HG02885 (cell line): ENCODE data around the gene FBRSL1.
A peak's percentile ranks its signal among the peaks of the same experiment; 100 is the strongest.
"Not testable (repeated sequence)": the region's sequence is repeated elsewhere in the genome, so short reads cannot be mapped to it uniquely, and the experiment has no call there.

Experiments
- ATAC-seq: cut with Tn5 transposase; IDR thresholded peaks from one replicate; pipeline ENCODE4 v1.9.1; 2021; ENCODE audit warnings: mild to moderate bottlenecking; ENCODE audit not compliant: unreplicated experiment, poor library complexity

Gene FBRSL1

DNA sequence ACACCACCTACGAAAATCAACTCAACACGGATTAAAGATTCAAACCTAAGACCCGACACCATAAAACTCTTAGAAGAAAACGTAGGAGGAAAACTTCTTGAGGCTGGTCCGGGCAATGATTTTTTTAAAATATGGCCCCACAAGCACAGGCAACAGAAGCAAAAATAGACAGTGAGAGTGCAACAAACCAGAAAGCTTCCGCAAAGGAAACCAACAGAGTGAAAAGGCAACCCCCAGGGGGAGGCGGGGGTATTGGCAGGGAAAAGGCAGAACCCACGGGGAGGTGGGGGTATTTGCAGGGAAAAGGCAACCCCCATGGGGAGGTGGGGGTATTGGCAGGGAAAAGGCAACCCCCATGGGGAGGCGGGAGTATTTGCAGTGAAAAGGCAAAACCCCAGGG lies 20.5 kb upstream of the FBRSL1 start:
- peak; percentile 49 for ATAC-seq

DNA sequence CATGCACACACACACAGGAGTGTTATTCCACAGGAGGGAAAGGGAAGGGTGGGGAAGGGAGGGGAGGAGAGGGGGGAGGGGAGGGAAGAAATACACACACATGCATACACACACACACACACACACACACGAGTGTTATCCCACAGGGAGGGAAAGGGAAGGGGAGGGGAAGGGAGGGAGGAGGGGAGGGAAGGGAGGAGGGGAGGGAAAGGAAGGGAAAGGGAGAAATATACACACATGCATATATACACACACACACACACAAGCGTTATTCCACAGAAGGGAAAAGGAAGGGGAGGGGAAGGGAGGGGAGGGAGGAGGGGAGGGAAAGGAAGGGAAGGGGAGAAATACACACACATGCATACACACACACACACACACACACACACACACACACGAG lies 19.6 kb upstream of the FBRSL1 start:
- no peak for ATAC-seq

DNA sequence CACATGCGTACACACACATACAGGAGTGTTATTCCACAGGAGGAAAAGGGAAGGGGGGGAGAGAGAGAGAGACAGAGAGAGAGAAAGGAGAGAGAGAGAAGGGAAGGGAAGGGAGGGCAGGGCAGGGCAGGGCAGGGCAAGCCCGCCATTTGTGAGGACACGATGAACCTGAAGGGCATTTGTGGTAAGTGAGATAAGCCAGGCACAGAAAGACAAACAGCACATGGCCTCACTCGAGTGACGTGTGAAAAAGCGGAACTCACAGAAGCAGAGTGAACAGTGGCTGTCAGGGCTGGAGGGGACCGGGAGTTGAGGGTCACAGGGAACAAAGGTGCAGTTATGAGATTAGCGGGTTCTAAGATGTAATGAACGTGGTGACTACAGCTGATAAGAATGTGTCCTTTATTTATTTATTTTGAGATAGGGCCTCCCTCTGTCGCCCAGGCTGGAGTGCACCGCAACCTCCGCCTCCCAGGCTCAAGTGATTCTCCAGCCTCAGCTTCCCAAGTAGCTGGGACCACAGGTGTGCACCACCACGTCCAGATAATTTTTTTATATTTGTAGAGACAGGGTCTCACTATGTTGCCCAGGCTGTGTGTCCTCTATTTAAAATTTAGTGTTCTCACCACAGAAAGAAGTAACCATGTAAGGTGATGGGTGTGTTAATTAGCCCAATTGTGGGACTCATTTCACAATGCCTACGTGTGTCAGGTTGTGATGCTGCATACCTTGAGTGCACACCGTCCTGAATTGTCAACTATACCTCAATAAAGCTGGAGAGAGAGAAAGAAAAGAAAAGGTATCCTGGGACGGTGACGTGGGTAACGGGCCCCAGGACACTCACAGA lies 18.7 kb upstream of the FBRSL1 start:
- ATAC-seq = no peak

DNA sequence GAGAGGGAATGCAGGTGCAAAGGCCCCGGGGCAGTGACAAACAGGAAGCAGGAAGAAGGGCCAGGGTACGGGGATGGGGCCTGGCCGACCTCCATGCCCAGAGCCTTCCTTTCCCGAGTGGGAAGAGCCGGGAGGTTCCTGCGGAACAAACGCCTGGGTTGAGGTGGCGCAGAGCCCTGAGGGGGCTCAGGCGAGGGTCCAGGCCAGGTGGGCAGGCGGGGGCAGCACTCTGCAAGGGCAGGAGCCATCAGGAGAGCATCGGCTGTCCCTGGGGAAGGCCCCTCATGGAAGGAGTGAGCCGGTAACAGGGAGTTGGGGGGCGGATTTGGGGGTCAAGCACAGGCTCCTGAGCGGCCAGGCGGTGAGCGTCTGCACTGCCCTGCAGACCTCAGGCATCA lies 18.1 kb upstream of the FBRSL1 start:
- ATAC-seq = no peak

DNA sequence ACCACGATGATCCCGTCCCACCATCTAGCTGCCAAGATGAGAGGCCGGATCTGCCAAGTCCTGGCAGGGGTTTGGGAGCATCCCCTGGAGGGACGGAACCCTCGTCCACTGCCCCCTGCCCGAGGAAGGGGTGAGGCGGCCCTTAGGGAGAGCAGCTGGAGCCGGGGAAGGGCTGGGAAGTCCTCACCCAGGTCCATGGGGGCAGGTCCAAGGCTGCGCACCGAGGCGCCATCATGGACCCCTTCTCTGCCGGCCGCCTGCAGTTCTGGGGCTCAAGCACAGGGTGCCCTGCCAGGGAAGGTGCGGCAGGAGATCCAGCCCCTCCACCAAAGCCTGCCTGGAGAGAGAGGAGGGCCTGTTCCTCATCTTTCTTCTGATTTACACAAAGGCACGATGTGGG lies 17.6 kb upstream of the FBRSL1 start:
- ATAC-seq = no peak

DNA sequence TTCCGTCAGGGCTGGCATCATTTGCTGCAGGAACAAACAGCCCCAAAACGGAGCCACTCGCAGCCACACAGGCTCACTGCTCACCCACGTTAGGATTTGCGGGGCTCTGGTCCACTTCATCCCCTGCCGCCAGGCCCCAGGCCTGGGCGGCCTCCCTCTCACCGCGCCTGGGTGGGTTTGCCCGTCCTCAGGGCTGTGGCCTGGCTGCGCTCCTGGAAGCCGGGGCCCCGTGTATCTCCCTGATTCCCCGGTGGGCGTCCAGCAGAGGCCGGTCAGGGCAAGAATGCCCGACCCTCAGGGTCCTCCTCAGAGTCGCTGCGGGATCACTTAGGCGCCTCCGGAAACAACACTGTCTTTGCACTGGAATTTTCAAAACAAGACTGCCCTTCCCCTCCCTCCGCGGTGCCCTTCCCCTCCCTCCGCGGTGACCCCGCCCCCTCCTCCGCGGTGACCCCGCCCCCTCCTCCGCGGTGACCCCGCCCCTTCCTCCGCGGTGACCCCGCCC lies 15.7 kb upstream of the FBRSL1 start:
- ATAC-seq = no peak

DNA sequence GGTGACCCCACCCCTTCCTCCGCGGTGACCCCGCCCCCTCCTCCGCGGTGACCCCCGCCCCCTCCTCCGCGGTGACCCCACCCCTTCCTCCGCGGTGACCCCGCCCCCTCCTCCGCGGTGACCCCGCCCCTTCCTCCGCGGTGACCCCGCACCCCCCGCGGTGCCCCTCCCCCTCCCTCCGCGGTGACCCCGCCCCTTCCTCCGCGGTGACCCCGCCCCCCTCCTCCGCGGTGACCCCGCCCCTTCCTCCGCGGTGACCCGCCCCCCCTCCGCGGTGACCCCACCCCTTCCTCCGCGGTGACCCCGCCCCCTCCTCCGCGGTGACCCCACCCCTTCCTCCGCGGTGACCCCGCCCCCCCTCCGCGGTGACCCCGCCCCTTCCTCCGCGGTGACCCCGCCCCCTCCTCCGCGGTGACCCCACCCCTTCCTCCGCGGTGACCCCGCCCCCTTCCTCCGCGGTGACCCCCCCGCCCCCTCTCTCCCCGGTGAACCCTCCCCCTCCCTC lies 15.1 kb upstream of the FBRSL1 start:
- not testable (repeated sequence) for ATAC-seq

DNA sequence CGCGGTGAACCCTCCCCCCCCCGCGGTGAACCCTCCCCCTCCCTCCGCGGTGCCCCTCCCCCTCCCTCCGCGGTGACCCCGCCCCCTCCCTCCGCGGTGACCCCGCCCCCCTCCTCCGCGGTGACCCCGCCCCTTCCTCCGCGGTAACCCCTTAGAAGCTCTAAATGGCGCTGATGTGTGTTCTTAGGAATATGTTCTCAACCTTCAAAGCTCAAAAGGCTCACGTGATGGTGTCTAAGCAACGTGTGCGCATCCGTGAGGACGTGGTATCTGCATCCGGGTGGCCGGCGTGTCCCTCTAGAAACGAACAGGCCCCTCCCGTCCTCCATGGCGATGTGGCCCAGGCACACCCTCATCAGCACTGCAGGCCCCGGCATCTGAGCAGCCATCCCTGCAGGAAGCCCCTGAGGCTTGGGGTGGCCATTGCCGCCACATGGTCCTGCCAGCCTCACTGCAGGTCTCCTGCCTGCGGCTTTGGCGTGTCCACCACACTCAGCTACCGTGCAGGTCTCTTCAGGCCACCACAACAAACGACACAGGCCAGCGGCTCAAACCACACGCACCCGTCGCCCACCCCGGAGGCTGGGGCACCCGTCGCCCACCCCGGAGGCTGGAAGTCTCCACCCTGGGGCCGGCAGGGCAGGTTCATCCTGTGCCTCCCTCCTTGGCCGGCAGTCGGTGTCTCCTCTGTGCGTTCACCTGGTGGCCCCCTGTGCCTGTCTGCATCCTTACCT lies 14.5 kb upstream of the FBRSL1 start:
- ATAC-seq = no peak

DNA sequence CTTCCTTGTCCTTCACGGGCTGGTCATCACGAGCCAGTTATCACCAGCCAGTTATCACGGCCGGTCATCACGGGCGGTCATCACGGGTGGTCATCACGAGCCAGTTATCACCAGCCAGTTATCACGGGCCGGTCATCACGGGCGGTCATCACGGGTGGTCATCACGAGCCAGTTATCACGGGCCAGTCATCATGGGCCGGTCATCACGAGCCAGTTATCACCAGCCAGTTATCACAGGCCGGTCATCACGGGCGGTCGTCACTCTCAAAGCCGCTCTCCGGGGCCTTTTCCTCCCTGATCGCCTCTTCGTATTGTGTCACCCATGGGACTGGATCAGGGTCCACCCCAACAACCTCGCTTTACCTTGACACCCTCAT lies 13.9 kb upstream of the FBRSL1 start:
- ATAC-seq = no peak

DNA sequence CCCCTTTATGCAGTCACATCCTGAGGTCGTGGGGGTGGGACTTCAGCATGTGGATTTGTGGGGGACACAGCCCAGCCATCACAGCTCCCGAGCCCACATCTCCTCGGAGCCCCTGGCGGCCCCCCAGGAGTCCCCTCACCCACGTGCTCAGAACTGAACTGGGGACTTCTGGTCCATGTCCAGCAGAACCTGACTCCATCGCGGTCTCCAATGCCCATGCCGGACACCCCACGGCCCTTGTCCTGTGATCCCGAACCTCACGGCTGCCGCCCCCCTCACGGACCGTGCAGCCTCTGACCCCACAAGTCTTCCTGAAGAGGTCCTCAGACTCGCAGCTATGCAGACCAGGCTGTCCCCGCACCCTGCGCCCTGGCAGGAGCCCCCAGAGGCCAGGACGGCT lies 13.5 kb upstream of the FBRSL1 start:
- ATAC-seq = no peak

DNA sequence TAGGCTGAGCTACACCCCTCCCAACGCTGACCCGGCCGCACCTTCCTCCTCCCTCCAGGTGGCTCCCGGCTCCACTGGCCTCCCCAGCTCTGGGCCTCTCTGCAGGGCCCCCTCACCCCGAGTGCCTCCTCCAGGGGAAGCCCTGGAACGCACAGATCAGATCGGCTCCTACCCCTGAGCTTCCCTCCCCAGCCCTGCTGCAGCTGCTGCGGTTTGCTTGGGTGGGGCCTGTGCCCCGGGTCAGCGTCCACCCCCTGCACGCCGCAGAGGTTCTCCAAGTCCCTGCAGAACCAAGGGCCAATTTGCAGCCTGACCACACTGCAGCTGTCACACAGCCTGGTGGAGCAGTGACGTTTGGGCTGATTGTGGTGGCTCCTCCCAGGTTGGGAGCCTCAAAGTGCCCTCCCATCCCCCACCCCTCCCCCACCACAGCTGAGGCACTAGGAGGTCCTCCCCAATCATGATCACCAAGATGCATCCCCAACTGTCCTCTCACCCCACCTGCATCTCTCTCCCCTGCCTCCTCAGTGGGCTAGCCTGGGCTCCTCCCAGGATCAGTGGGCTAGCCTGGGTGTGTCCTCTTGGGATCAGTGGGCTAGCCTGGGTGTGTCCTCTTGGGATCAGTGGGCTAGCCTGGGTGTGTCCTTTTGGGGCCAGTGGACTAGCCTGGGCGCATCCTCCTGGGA lies 12.8 kb upstream of the FBRSL1 start:
- no peak for ATAC-seq

DNA sequence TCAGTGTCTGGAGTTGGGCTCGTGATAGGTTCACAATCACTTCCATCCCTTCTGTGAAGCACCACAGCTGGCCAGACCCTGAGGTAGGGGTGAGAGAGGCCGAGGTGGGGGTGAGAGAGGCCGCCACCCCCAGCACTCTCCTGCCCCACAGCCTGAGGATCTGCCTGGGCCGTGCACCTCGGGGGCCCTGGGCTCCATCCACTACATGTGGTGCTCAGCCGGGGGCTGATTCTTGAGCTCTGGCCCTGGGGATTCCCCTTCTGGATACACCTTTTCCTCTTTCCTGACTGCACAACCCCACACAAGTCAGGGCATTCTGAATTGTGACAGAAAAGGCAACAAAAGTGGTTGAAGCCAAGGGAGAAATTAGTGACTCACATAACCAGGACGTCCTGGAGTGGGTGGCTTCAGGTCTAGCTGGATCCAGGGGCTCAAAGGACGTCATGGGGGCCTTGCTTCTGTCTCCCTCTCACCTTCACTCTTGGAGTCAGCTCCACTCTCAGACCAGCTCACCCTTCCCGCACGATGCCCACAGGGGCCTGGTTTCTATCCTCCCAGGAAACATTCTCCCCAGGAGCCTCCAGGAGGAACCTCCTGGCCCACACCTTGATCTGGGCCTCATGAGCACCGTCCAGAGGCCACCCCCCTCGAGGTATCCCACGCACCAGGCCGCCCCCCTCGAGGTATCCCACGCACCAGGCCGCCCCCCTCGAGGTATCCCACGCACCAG lies 12.1 kb upstream of the FBRSL1 start:
- no peak for ATAC-seq

DNA sequence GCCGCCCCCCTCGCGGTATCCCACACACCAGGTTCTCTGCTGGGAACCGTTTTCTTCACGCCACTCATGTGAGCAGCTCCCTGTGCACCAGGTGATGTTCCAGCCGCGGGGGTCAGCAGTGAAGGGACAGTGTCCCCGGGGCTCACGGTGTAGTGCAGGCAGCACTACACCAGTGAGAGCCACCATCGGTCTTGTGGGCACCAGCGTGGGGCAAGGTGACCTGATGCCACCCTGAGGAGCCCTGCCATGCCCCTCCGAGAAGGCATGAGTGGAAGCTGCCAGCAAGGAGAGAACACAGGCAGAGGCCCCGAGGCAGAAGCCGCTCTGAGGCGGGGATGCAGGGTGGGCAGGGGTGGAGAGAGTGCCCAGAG lies 11.5 kb upstream of the FBRSL1 start:
- ATAC-seq = no peak

DNA sequence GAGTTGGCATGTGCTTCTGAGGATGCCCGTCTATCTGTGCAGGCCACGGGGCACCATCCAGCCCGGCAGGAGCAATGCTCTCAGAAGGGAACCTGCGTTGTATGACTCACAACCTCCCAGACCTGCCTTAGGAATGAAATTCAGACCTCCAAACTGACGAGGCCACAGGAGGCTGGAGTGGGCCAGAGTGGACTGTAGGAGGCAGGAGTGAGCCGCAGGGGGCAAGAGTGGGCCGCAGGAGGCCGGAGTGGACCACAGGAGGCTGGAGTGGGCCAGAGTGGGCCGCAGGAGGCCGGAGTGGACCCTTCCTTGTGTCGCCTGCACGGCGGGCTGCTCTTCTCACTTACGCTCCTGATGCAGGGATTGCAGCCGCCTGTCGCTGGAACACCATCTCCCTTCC lies 11.1 kb upstream of the FBRSL1 start:
- ATAC-seq = no peak

DNA sequence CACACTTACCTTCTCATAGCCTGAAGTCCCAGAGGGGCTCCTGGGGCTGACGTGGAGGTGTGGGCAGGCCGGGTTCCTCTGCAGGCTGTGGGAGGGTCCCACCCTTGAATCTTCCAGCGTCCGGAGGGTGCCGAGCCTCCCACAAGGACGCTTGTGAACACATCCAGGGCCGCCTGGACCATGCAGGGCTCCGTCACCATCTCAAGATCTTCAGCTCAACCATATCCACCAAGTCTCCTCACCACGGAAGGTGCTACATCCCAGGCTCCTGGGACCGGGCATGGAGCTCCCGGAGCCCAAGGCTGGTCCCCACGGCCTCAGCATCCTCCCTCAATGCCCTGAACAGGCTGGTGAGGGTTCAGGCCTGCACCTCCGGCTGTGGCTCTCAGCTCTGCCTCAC lies 10.7 kb upstream of the FBRSL1 start:
- no peak for ATAC-seq

DNA sequence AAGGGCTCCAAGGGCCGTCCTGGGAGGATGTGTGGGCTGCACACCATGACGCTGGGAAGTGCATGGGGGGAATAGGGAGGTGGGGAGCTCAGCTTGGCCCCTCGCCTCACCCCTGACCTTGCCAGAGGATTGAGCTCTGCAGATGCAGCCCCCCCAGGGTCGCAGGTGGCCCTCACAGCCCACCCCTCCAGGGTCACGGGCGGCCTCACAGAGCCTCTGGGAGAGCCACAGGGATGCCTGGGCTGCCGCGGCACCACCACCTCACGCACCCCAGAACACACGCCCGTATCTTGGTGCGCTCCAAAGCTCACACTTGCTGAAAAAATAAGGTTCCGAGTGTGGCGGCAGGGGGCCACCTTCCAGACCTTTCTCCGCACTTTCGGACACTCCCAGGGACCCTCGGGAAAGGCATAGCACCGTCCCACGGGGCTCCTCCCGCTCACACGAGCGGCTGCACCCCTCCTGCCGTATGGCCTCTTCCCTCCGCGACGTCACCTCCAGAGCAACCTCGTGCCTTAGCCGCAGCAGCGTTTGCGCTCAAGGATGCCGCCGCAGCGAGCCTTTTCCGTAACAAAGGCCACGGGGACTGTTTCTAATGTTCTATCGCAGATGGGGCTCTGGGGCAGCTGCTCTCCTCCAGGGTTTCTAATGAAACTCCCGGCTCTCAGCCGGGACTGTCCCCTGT lies 9.9 kb upstream of the FBRSL1 start:
- no peak for ATAC-seq

DNA sequence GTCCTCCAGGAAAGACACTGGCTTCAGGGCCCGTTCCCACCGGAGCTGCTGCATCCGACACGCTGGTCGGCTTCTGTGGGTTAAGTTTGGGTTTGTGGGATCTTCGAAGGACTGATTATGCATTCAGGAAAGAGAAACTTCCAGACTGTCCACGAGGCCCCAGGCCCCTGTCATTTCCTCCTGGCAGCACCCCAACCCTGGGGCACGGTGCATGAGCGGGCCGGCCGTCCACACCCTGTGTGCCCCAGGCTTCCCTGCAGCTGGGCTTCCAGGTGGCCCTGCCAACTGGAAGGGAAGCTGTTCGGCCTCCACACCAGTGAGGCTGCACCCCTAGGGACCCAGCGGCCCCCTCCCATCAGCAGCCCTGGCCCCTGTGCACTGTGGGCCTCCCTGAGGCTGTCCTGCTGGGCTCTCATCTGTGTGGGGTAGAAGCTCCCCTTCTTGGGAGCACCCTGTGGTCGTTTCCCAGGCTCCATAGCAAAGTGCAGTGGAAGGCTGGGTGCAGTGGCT lies 9.3 kb upstream of the FBRSL1 start:
- no peak for ATAC-seq

DNA sequence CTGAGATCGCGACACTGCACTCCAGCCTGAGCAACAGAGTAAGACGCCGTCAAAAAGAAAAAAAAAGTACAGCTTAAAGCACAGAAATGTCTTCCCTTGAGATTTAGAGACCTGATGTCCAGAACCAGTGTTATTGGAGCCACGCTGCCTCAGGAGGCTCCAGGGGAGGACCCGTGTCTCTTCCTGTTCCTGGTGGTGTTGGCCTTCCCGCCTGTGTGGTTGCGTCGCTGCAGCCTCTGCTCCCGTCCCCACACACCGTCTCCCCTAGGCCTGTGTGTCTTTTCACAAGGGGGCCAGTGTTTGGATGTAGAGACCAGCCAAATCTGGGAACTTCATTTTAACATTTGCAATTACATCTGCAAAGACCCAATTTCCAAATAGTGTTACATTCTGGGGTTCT lies 8.6 kb upstream of the FBRSL1 start:
- ATAC-seq = no peak
